ENCODE data around the gene TMX2. TPM values are rescaled to one million over a fixed set of nuclear protein-coding genes. Genes with fewer than 3 reads are reported as not detected.

Gene TMX2
- polyA plus RNA-seq, 1 donor from 2014 or later = 130 TPM

GRCh38 chr11:57770793-57771192, 58.4 kb downstream of the TMX2 start:
- TF ChIP-seq EP300 (conservative IDR thresholded peaks at IDR 0.05; ENCODE audit: poor library complexity, severe bottlenecking) (no peak), POLR2AphosphoS5 (IDR thresholded peaks at IDR 0.05) (no peak)
- H3K27ac ChIP-seq (ENCODE audit: low read length) = no peak overlapping the region
- no peak overlapping the region for H3K4me3 ChIP-seq (ENCODE audit: low read length)
- peaks cover 93% of the 10 kb centered on the region for H3K79me2 ChIP-seq (replicated peaks; ENCODE audit: insufficient read depth, low read length)
- no peak overlapping the region for H3K9ac ChIP-seq (ENCODE audit: low read length)
- H3K9me3 ChIP-seq (ENCODE audit: low read length) = no peaks in the 10 kb centered on the region
- H3K36me3 ChIP-seq (ENCODE audit: insufficient read depth, low read length) = no peaks in the 10 kb centered on the region
- H2AFZ ChIP-seq (ENCODE audit: low read depth, low read length) = no peak overlapping the region
- no peak overlapping the region for H3K4me2 ChIP-seq (ENCODE audit: low read length)
- no peaks in the 10 kb centered on the region for H4K20me1 ChIP-seq (ENCODE audit: insufficient read depth)
- H3F3A ChIP-seq (ENCODE audit: insufficient read depth, low read length, poor library complexity, severe bottlenecking) = no peaks in the 10 kb centered on the region
- no peaks in the 10 kb centered on the region for H3K9me2 ChIP-seq (ENCODE audit: insufficient read depth, low read length)
- H3K27me3 ChIP-seq (ENCODE audit: insufficient read depth, low read depth, low read length) = no peaks in the 10 kb centered on the region

DNA sequence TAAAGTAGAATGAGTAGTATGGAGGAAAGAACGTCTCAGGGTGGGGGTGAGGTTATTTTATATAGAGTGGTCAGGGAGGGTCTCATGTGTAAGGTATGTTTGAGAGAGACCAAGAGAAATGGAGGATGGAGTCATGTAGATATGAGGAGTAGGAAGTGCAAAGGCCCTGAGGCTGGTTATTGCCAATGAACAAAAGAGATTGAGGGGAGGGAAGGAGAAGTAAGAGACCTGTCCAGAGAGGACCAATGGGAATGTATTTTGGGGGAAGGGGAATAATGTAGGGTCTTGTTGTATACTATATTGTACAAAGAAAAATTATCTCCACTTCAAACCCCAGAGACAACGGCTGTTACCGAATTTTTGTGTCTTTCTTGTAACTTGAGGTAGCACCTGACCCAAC, 59.0 kb downstream of the TMX2 start:
- Histone ChIP-seq H3K9ac (ENCODE audit: low read length) (no peak overlapping the region), H3K9me3 (ENCODE audit: low read length) (no peaks in the 10 kb centered on the region), H3K27ac (ENCODE audit: low read length) (no peak overlapping the region), H3F3A (ENCODE audit: insufficient read depth, low read length, poor library complexity, severe bottlenecking) (no peaks in the 10 kb centered on the region), H3K79me2 (replicated peaks; ENCODE audit: insufficient read depth, low read length) (peaks cover 93% of the 10 kb centered on the region), H3K27me3 (ENCODE audit: insufficient read depth, low read depth, low read length) (no peaks in the 10 kb centered on the region), H3K36me3 (ENCODE audit: insufficient read depth, low read length) (no peaks in the 10 kb centered on the region), H3K4me3 (ENCODE audit: low read length) (no peak overlapping the region), H3K9me2 (ENCODE audit: insufficient read depth, low read length) (no peaks in the 10 kb centered on the region), H3K4me2 (ENCODE audit: low read length) (no peak overlapping the region), H4K20me1 (ENCODE audit: insufficient read depth) (no peaks in the 10 kb centered on the region), H2AFZ (ENCODE audit: low read depth, low read length) (no peak overlapping the region)
- TF ChIP-seq TAF1 (IDR thresholded peaks at IDR 0.05; ENCODE audit: low read depth) (no peak), MXI1 (conservative IDR thresholded peaks at IDR 0.05; ENCODE audit: poor library complexity, severe bottlenecking) (no peak), CTCF (IDR thresholded peaks at IDR 0.05; ENCODE audit: poor library complexity, severe bottlenecking) (no peak), SMC3 (conservative IDR thresholded peaks at IDR 0.05; ENCODE audit: poor library complexity) (no peak), EP300 (conservative IDR thresholded peaks at IDR 0.05; ENCODE audit: poor library complexity, severe bottlenecking) (no peak), POLR2AphosphoS5 (IDR thresholded peaks at IDR 0.05) (no peak), EZH2 (IDR thresholded peaks at IDR 0.05; ENCODE audit: borderline replicate concordance, insufficient read depth, low read length, poor library complexity, severe bottlenecking) (no peak), RAD21 (conservative IDR thresholded peaks at IDR 0.05) (no peak)
- TF ChIP-seq, protein P1, sequence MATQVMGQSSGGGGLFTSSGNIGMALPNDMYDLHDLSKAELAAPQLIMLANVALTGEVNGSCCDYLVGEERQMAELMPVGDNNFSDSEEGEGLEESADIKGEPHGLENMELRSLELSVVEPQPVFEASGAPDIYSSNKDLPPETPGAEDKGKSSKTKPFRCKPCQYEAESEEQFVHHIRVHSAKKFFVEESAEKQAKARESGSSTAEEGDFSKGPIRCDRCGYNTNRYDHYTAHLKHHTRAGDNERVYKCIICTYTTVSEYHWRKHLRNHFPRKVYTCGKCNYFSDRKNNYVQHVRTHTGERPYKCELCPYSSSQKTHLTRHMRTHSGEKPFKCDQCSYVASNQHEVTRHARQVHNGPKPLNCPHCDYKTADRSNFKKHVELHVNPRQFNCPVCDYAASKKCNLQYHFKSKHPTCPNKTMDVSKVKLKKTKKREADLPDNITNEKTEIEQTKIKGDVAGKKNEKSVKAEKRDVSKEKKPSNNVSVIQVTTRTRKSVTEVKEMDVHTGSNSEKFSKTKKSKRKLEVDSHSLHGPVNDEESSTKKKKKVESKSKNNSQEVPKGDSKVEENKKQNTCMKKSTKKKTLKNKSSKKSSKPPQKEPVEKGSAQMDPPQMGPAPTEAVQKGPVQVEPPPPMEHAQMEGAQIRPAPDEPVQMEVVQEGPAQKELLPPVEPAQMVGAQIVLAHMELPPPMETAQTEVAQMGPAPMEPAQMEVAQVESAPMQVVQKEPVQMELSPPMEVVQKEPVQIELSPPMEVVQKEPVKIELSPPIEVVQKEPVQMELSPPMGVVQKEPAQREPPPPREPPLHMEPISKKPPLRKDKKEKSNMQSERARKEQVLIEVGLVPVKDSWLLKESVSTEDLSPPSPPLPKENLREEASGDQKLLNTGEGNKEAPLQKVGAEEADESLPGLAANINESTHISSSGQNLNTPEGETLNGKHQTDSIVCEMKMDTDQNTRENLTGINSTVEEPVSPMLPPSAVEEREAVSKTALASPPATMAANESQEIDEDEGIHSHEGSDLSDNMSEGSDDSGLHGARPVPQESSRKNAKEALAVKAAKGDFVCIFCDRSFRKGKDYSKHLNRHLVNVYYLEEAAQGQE (IDR thresholded peaks at IDR 0.05; ENCODE audit: borderline replicate concordance) = no peak

DNA sequence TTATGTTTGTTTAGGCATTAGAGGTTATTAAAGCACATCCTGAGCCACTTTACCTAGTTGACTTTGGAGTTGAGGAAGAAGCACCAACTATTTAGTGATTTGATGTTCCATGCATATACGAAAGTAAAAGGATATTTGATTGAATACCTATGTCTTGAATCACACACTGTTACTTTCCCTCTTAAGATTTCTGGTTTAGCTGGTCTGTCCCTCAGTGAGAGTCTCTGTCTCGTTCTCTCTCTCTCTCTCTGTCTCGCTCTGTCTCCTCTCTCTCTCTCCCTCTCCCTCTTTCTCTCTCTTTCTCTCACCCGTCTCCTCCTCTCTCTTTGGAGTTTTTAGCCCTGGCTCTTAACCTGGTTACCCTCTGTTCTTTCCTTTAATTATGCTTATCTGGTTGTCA, 60.2 kb downstream of the TMX2 start:
- H3K4me2 ChIP-seq (ENCODE audit: low read length) = no peak overlapping the region

More for the DNA sequence above, 60.2 kb downstream of the TMX2 start:
- Histone ChIP-seq H3K9me3 (ENCODE audit: low read length) (no peaks in the 10 kb centered on the region), H3K27me3 (ENCODE audit: insufficient read depth, low read depth, low read length) (no peaks in the 10 kb centered on the region), H3K4me3 (ENCODE audit: low read length) (no peak overlapping the region), H2AFZ (ENCODE audit: low read depth, low read length) (no peak overlapping the region), H3K79me2 (replicated peaks; ENCODE audit: insufficient read depth, low read length) (peaks cover 89% of the 10 kb centered on the region), H3K9me2 (ENCODE audit: insufficient read depth, low read length) (no peaks in the 10 kb centered on the region), H3F3A (ENCODE audit: insufficient read depth, low read length, poor library complexity, severe bottlenecking) (no peaks in the 10 kb centered on the region), H4K20me1 (ENCODE audit: insufficient read depth) (no peaks in the 10 kb centered on the region), H3K9ac (ENCODE audit: low read length) (no peak overlapping the region), H3K36me3 (ENCODE audit: insufficient read depth, low read length) (no peaks in the 10 kb centered on the region), H3K27ac (ENCODE audit: low read length) (no peak overlapping the region)
- TF ChIP-seq RAD21 (conservative IDR thresholded peaks at IDR 0.05) (no peak), EP300 (conservative IDR thresholded peaks at IDR 0.05; ENCODE audit: poor library complexity, severe bottlenecking) (no peak), TAF1 (IDR thresholded peaks at IDR 0.05; ENCODE audit: low read depth) (no peak), SMC3 (conservative IDR thresholded peaks at IDR 0.05; ENCODE audit: poor library complexity) (no peak), POLR2AphosphoS5 (IDR thresholded peaks at IDR 0.05) (no peak), MXI1 (conservative IDR thresholded peaks at IDR 0.05; ENCODE audit: poor library complexity, severe bottlenecking) (no peak), CTCF (IDR thresholded peaks at IDR 0.05; ENCODE audit: poor library complexity, severe bottlenecking) (no peak), EZH2 (IDR thresholded peaks at IDR 0.05; ENCODE audit: borderline replicate concordance, insufficient read depth, low read length, poor library complexity, severe bottlenecking) (no peak)
- TF ChIP-seq, protein P1 (IDR thresholded peaks at IDR 0.05; ENCODE audit: borderline replicate concordance) = no peak
